ENCODE data around the gene CTDP1. TPM values are rescaled to one million over a fixed set of nuclear protein-coding genes. Genes with fewer than 3 reads are reported as not detected.

CTDP1 gene
- total and polyA plus RNA-seq, 9 of the 15 experiments (the other 6 are each of a cell fraction or from before 2014, with no cell fraction given), result 0.07 to 19.2 (median 4.0) TPM

- TF ChIP-seq THRA (IDR thresholded peaks at IDR 0.05) (0 out of 2 replicates have a peak, but pooled peaks have one; percentile 47), ZNF239 (CRISPR knock-in tag; IDR thresholded peaks at IDR 0.05) (no peak), NFE2L1 (tag; IDR thresholded peaks at IDR 0.05; ENCODE audit: borderline replicate concordance, low read depth) (no peak), NFIX (CRISPR knock-in tag; IDR thresholded peaks at IDR 0.05; ENCODE audit: low read depth) (no peak), CHD4 (IDR thresholded peaks at IDR 0.05; ENCODE audit: insufficient read depth, insufficient replicate concordance, low read depth, low read length, poor library complexity, severe bottlenecking) (no peak), FIP1L1 (IDR thresholded peaks at IDR 0.05; ENCODE audit: low read depth, low read length, poor library complexity, severe bottlenecking) (peak; percentile 62), MYNN (IDR thresholded peaks at IDR 0.05) (no peak), MYNN (CRISPR knock-in tag; IDR thresholded peaks at IDR 0.05) (no peak), NR3C1 (CRISPR knock-in tag; IDR thresholded peaks at IDR 0.05) (no peak), XRCC5 (IDR thresholded peaks at IDR 0.05; ENCODE audit: low read depth, low read length) (0 out of 2 replicates have a peak, but pooled peaks have one; percentile 44), ARID1B (IDR thresholded peaks at IDR 0.05) (no peak), BRD9 (IDR thresholded peaks at IDR 0.05; ENCODE audit: low read depth, partially characterized antibody) (no peak), CBFA2T3 (IDR thresholded peaks at IDR 0.05) (no peak), SIRT6 (IDR thresholded peaks at IDR 0.05; ENCODE audit: low read depth, low read length) (no peak), HNRNPL (IDR thresholded peaks at IDR 0.05; ENCODE audit: low read depth, low read length) (no peak), GTF3C2 (IDR thresholded peaks at IDR 0.05; ENCODE audit: borderline replicate concordance, extremely low read depth, insufficient read length) (no peak), JUN (IDR thresholded peaks at IDR 0.05; ENCODE audit: borderline replicate concordance, low read depth, low read length) (no peak; the same call in 1 of the 2 replicates), JUN (CRISPR knock-in tag; IDR thresholded peaks at IDR 0.05; ENCODE audit: borderline replicate concordance) (no peak), ZNF644 (tag; IDR thresholded peaks at IDR 0.05; ENCODE audit: low read depth) (no peak; the same call in 1 of the 2 replicates), NCOA4 (IDR thresholded peaks at IDR 0.05; ENCODE audit: partially characterized antibody) (no peak), SIN3A (IDR thresholded peaks at IDR 0.05; ENCODE audit: borderline replicate concordance in 2 of 2, control insufficient read depth in 1 of 2, low read depth in 2 of 2, low read length in 2 of 2) (no peak; a peak in 1 of 4 replicates), SMC3 (conservative IDR thresholded peaks at IDR 0.05; ENCODE audit: insufficient read depth, low read depth, low read length) (no peak)
Observed at GRCh38 chr18:79678665-79679551, 695 bp upstream of the CTDP1 start (continued).
